ENCODE measurements around the gene TMEM256.

GRCh38 chr17:7413346-7413985 is 9.6 kb upstream of the TMEM256 start:
- TF ChIP-seq, protein P1, sequence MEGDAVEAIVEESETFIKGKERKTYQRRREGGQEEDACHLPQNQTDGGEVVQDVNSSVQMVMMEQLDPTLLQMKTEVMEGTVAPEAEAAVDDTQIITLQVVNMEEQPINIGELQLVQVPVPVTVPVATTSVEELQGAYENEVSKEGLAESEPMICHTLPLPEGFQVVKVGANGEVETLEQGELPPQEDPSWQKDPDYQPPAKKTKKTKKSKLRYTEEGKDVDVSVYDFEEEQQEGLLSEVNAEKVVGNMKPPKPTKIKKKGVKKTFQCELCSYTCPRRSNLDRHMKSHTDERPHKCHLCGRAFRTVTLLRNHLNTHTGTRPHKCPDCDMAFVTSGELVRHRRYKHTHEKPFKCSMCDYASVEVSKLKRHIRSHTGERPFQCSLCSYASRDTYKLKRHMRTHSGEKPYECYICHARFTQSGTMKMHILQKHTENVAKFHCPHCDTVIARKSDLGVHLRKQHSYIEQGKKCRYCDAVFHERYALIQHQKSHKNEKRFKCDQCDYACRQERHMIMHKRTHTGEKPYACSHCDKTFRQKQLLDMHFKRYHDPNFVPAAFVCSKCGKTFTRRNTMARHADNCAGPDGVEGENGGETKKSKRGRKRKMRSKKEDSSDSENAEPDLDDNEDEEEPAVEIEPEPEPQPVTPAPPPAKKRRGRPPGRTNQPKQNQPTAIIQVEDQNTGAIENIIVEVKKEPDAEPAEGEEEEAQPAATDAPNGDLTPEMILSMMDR (IDR thresholded peaks at IDR 0.05 in 4 of 5, conservative IDR thresholded peaks at IDR 0.05 in 1 of 5) = no peak
- no peak for TF ChIP-seq POLR2A (IDR thresholded peaks at IDR 0.05)

Data from gastrocnemius medialis (tissue), 4 donors.